Measurements from ENCODE around the gene NBAS. TPM values are rescaled to one million over a fixed set of nuclear protein-coding genes. Genes with fewer than 3 reads are reported as not detected.

Gene NBAS
- total and polyA plus RNA-seq, 9 of the 15 experiments (the other 6 are each of a cell fraction or from before 2014, with no cell fraction given) = 15.3 to 94.4 (median 69.9) TPM

GRCh38 chr2:15591692-15592463 lies 30.7 kb upstream of the NBAS start, which contains the start of gene DDX1 (continued):
- TF ChIP-seq FOXP1 (CRISPR knock-in tag; IDR thresholded peaks at IDR 0.05) (peak; percentile 93), HLTF (IDR thresholded peaks at IDR 0.05) (no peak; the same call in 1 of the 2 replicates), ZFP36 (IDR thresholded peaks at IDR 0.05; ENCODE audit: low read depth, low read length, partially characterized antibody) (peak; percentile 18), SMARCA4 (IDR thresholded peaks at IDR 0.05) (no peak), CHCHD3 (CRISPR knock-in tag; IDR thresholded peaks at IDR 0.05) (no peak), HDAC1 (IDR thresholded peaks at IDR 0.05) (peak; percentile 40 to 83; a peak in 1 of 4 replicates), CAMTA2 (CRISPR knock-in tag; conservative IDR thresholded peaks at IDR 0.05) (no peak), FOXK2 (conservative IDR thresholded peaks at IDR 0.05 in 1 of 2, IDR thresholded peaks at IDR 0.05 in 1 of 2; ENCODE audit: low read depth in 2 of 2) (peak; percentile 2 to 44), ZNF140 (CRISPR knock-in tag; IDR thresholded peaks at IDR 0.05) (no peak), CBFA2T3 (IDR thresholded peaks at IDR 0.05) (no peak; the same call in 1 of the 2 replicates), SIX5 (IDR thresholded peaks at IDR 0.05; ENCODE audit: borderline replicate concordance in 1 of 2, insufficient read depth in 1 of 2, low read depth in 1 of 2, low read length in 2 of 2) (peak; percentile 36 to 49; a peak in 2 of 4 replicates), ZNF146 (CRISPR knock-in tag; IDR thresholded peaks at IDR 0.05; ENCODE audit: unreplicated experiment) (no peak), MAZ (CRISPR knock-in tag; conservative IDR thresholded peaks at IDR 0.05 in 1 of 2, IDR thresholded peaks at IDR 0.05 in 1 of 2) (peak; percentile 97 to 99), ZBTB40 (IDR thresholded peaks at IDR 0.05) (peak; percentile 98), ZBTB40 (CRISPR knock-in tag; IDR thresholded peaks at IDR 0.05) (no peak), ZNF586 (CRISPR knock-in tag; conservative IDR thresholded peaks at IDR 0.05) (no peak)

Data from K562 (cell line).